Mesenchymal stem cell (in vitro differentiated cells and primary cell): ENCODE measurements around the gene LILRA2. TPM values are rescaled to one million over a fixed set of nuclear protein-coding genes. Genes with fewer than 3 reads are reported as not detected.

Source experiments
- DNase-seq: peaks from one replicate; pipeline ENCODE4 v3.0.0-alpha.2; 2013
- H2AFZ ChIP-seq: one replicate; pipeline ENCODE4 v1.6.1; 2013; ENCODE audit warnings: low read depth, mild to moderate bottlenecking, control low read depth, inconsistent platforms, low read length, moderate library complexity
- H2AK5ac ChIP-seq: 2 replicates; pipeline ENCODE4 v1.6.1; 2013; ENCODE audit warnings: low read length, moderate library complexity, mild to moderate bottlenecking, inconsistent platforms; ENCODE audit not compliant: severe bottlenecking
- H2BK120ac ChIP-seq: one replicate; pipeline ENCODE4 v1.6.1; 2013; ENCODE audit warnings: low read depth, mild to moderate bottlenecking, inconsistent platforms, low read length, moderate library complexity
- H2BK12ac ChIP-seq, 2 experiments: one replicate each; pipeline ENCODE4 v1.6.1; 2013; ENCODE audit warnings: inconsistent platforms in 2 of 2, low read length in 2 of 2, mild to moderate bottlenecking in 2 of 2, moderate library complexity in 2 of 2, control low read depth in 1 of 2
- H2BK15ac ChIP-seq: one replicate; pipeline ENCODE4 v1.6.1; 2013; ENCODE audit warnings: mild to moderate bottlenecking, low read depth, inconsistent platforms; ENCODE audit not compliant: poor library complexity, severe bottlenecking
- H2BK5ac ChIP-seq: 2 replicates; pipeline ENCODE4 v1.6.1; 2013; ENCODE audit warnings: low read depth, mild to moderate bottlenecking, low read length, control low read depth, inconsistent platforms; ENCODE audit not compliant: poor library complexity, severe bottlenecking
- H3K14ac ChIP-seq, 2 experiments: one replicate each; pipeline ENCODE4 v1.6.1; 2013; ENCODE audit warnings: inconsistent platforms in 2 of 2, low read length in 2 of 2, control low read depth in 1 of 2, mild to moderate bottlenecking in 1 of 2, moderate library complexity in 1 of 2
- H3K18ac ChIP-seq, 2 experiments: one replicate each; pipeline ENCODE4 v1.6.1; 2013; ENCODE audit warnings: inconsistent platforms in 2 of 2, low read length in 2 of 2, control low read depth in 1 of 2, low read depth in 1 of 2, mild to moderate bottlenecking in 1 of 2
- H3K23ac ChIP-seq, 2 experiments: one replicate each; pipeline ENCODE4 v1.6.1; 2013; ENCODE audit warnings: inconsistent platforms in 2 of 2, low read length in 2 of 2, mild to moderate bottlenecking in 2 of 2, moderate library complexity in 2 of 2, control low read depth in 1 of 2
- H3K27ac ChIP-seq: 2 replicates; pipeline ENCODE4 v1.5.1; 2013; ENCODE audit warnings: mild to moderate bottlenecking, moderate library complexity, low read length, control low read depth, inconsistent platforms; ENCODE audit not compliant: poor library complexity, severe bottlenecking
- H3K27me3 ChIP-seq, 2 experiments: 2 replicates each; pipeline versions ENCODE4 v1.6.1 to v1.7.0; 2013; ENCODE audit warnings: low read length in 2 of 2, mild to moderate bottlenecking in 2 of 2, moderate library complexity in 2 of 2, control low read depth in 1 of 2, inconsistent platforms in 1 of 2; ENCODE audit not compliant: control insufficient read depth in 1 of 2, insufficient read depth in 1 of 2
- H3K36me3 ChIP-seq, 2 experiments: 2 replicates each; pipeline versions ENCODE4 v1.6.1 to v1.7.0; 2013; ENCODE audit warnings: low read length in 2 of 2, control low read depth in 1 of 2, inconsistent platforms in 1 of 2, low read depth in 1 of 2, mild to moderate bottlenecking in 1 of 2; ENCODE audit not compliant: insufficient read depth in 2 of 2, control insufficient read depth in 1 of 2
- H3K4ac ChIP-seq, 2 experiments: one replicate each; pipeline ENCODE4 v1.6.1; 2013; ENCODE audit warnings: inconsistent platforms in 2 of 2, low read length in 2 of 2, mild to moderate bottlenecking in 2 of 2, moderate library complexity in 2 of 2, control low read depth in 1 of 2, low read depth in 1 of 2
- H3K4me1 ChIP-seq: 2 replicates; pipeline ENCODE4 v1.6.1; 2013; ENCODE audit warnings: low read depth, low read length, control low read depth; ENCODE audit not compliant: control insufficient read depth, insufficient read depth
- H3K4me2 ChIP-seq: 2 replicates; pipeline ENCODE4 v1.6.1; 2013; ENCODE audit warnings: low read length, mild to moderate bottlenecking, inconsistent platforms; ENCODE audit not compliant: poor library complexity, severe bottlenecking
- H3K4me3 ChIP-seq, 2 experiments: 2 replicates each; pipeline versions ENCODE4 v1.5.1 to v1.7.0; 2013; ENCODE audit warnings: low read length in 2 of 2, mild to moderate bottlenecking in 2 of 2, control low read depth in 1 of 2, low read depth in 1 of 2; ENCODE audit not compliant: insufficient read depth in 1 of 2
- H3K79me1 ChIP-seq: replicated peaks from 2 replicates; pipeline ENCODE4 v1.6.1; 2013; ENCODE audit warnings: mild to moderate bottlenecking, control low read depth, low read length, inconsistent platforms; ENCODE audit not compliant: poor library complexity, severe bottlenecking
- H3K9ac ChIP-seq: 2 replicates; pipeline ENCODE4 v1.7.0; 2013; ENCODE audit warnings: mild to moderate bottlenecking, low read length, moderate library complexity
- H3K9me3 ChIP-seq: 2 replicates; pipeline ENCODE4 v1.7.0; 2013; ENCODE audit warnings: mild to moderate bottlenecking, low read length; ENCODE audit not compliant: control insufficient read depth
- H4K8ac ChIP-seq: one replicate; pipeline ENCODE4 v1.6.1; 2013; ENCODE audit warnings: inconsistent platforms, mild to moderate bottlenecking, low read length, moderate library complexity
- H4K91ac ChIP-seq: one replicate; pipeline ENCODE4 v1.6.1; 2013; ENCODE audit warnings: mild to moderate bottlenecking, low read length, inconsistent platforms
- WGBS: methylation state at CpG from one replicate; pipeline ENCODE4 v1.1.7; 2013; ENCODE audit warnings: mixed read lengths; 5-methylcytosine and 5-hydroxymethylcytosine counted together
- small RNA-seq: library from polyadenylated mRNA; stranded (forward); fragments of <200 nt; extraction: miRNeasy Mini kit (QIAGEN cat#:217004); gene quantifications from one replicate; pipeline ENCODE3, GENCODE V24; 2013; ENCODE audit warnings: low read depth

LILRA2 gene

GRCh38 chr19:54638683-54639082, 65.1 kb downstream of the LILRA2 start:
- Histone ChIP-seq H4K91ac (no peak overlapping the region), H3K18ac (no peak overlapping the region), H3K9me3 (no peaks in the 10 kb centered on the region), H3K4me3 (no peak overlapping the region), H2BK5ac (no peak overlapping the region), H3K27me3 (no peaks in the 10 kb centered on the region), H2BK12ac (no peak overlapping the region), H3K4ac (no peak overlapping the region), H2BK120ac (no peak overlapping the region), H3K27ac (no peak overlapping the region), H3K14ac (no peak overlapping the region), H3K4me2 (no peak overlapping the region), H3K4me1 (no peaks in the 10 kb centered on the region), H3K23ac (no peak overlapping the region), H2BK15ac (no peak overlapping the region), H4K8ac (no peak overlapping the region), H3K36me3 (no peaks in the 10 kb centered on the region), H3K9ac (no peak overlapping the region), H3K79me1 (no peaks in the 10 kb centered on the region), H2AFZ (no peak overlapping the region), H2AK5ac (no peak overlapping the region)
- WGBS, result 81% methylated on average over 18 of the region's 18 CpGs
- no peak for DNase-seq

Small RNAs within 50 kb of the gene (small RNA-seq; reads per million reads assigned to genes)
- not detected for gene AC245036.2
